NCI-H1048 (cell line): ENCODE data around the gene OR2V2.
"Not testable (repeated sequence)": the region's sequence is repeated elsewhere in the genome, so short reads cannot be mapped to it uniquely, and the experiment has no call there.

Source experiments
- DNase-seq: peaks from one replicate; lab custom pipeline; 2025; lab: John Stamatoyannopoulos, UW

OR2V2 gene

GRCh38 chr5:181169459-181170236 is 22.3 kb downstream of the OR2V2 start:
- DNase-seq: not testable (repeated sequence)

GRCh38 chr5:181170237-181170825 is 22.9 kb downstream of the OR2V2 start:
- no peak for DNase-seq

- no peak for DNase-seq
Measured at GRCh38 chr5:181170996-181171395, 23.6 kb downstream of the OR2V2 start.

GRCh38 chr5:181171782-181172181 is 24.4 kb downstream of the OR2V2 start:
- no peak for DNase-seq

- DNase-seq: no peak
Measured at GRCh38 chr5:181173027-181173419, 25.6 kb downstream of the OR2V2 start.

- DNase-seq: no peak
Measured at GRCh38 chr5:181173420-181174342, 26.3 kb downstream of the OR2V2 start.

- DNase-seq: no peak
Measured at GRCh38 chr5:181176254-181176952, 29.0 kb downstream of the OR2V2 start.

- DNase-seq: not testable (repeated sequence)
Measured at GRCh38 chr5:181177559-181177958, 30.2 kb downstream of the OR2V2 start.

GRCh38 chr5:181181650-181182565 is 34.5 kb downstream of the OR2V2 start:
- no peak for DNase-seq

GRCh38 chr5:181182651-181183050 is 35.3 kb downstream of the OR2V2 start:
- no peak for DNase-seq

- no peak for DNase-seq
Measured at GRCh38 chr5:181184845-181185216, 37.4 kb downstream of the OR2V2 start.

- DNase-seq: no peak
Measured at GRCh38 chr5:181185560-181185959, 38.2 kb downstream of the OR2V2 start.

- DNase-seq: no peak
Measured at GRCh38 chr5:181186022-181186421, 38.6 kb downstream of the OR2V2 start.

GRCh38 chr5:181186986-181187499 is 39.7 kb downstream of the OR2V2 start:
- no peak for DNase-seq

GRCh38 chr5:181187500-181188213 is 40.3 kb downstream of the OR2V2 start:
- DNase-seq: no peak

GRCh38 chr5:181188700-181189362 is 41.4 kb downstream of the OR2V2 start:
- no peak for DNase-seq

- no peak for DNase-seq
Measured at GRCh38 chr5:181189363-181189961, 42.1 kb downstream of the OR2V2 start.

GRCh38 chr5:181189962-181190710 is 42.8 kb downstream of the OR2V2 start:
- no peak for DNase-seq
